ENCODE data around the gene PLD5.

DNA sequence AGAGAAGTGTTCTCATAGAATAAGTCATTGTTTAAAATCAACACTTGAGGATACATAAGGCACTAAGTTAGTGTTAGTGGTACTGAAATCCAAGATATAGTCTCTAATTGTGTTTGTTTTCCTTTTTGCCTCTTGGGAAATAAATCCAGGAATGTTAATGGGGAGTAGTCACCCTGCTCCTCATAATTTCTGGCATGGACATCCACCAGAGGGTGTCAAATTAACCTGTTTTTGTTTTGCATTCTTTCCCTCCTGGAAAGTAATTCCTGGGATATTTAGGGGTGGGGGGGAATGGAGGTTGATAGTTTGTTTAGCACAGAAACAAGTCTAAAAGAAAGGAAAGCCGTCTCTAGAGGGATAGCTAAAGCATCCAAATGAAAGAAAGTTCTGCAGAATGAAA is 437.8 kb downstream of the PLD5 start:
- TF ChIP-seq, protein P1, sequence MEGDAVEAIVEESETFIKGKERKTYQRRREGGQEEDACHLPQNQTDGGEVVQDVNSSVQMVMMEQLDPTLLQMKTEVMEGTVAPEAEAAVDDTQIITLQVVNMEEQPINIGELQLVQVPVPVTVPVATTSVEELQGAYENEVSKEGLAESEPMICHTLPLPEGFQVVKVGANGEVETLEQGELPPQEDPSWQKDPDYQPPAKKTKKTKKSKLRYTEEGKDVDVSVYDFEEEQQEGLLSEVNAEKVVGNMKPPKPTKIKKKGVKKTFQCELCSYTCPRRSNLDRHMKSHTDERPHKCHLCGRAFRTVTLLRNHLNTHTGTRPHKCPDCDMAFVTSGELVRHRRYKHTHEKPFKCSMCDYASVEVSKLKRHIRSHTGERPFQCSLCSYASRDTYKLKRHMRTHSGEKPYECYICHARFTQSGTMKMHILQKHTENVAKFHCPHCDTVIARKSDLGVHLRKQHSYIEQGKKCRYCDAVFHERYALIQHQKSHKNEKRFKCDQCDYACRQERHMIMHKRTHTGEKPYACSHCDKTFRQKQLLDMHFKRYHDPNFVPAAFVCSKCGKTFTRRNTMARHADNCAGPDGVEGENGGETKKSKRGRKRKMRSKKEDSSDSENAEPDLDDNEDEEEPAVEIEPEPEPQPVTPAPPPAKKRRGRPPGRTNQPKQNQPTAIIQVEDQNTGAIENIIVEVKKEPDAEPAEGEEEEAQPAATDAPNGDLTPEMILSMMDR (IDR thresholded peaks at IDR 0.05), result no peak
- TF ChIP-seq POLR2A (IDR thresholded peaks at IDR 0.05), result no peak
